Nephron (organoid): ENCODE data around the gene TBC1D24.

ENCODE experiments used
- H3K27ac Mint-ChIP-seq, 3 experiments: 2 replicates each; pipeline ENCODE4 v1.8.0; 2020; ENCODE audit warnings: mixed read lengths in 3 of 3, mild to moderate bottlenecking in 2 of 3, moderate library complexity in 1 of 3
- H3K27me3 Mint-ChIP-seq: 2 replicates; pipeline ENCODE4 v1.8.0; 2021; ENCODE audit warnings: low read depth, mild to moderate bottlenecking, moderate library complexity, mixed read lengths
- H3K36me3 Mint-ChIP-seq: 2 replicates; pipeline ENCODE4 v1.8.0; 2020; ENCODE audit warnings: low read depth, mixed read lengths
- H3K4me1 Mint-ChIP-seq: 2 replicates; pipeline ENCODE4 v1.8.0; 2020; ENCODE audit warnings: mixed read lengths
- H3K4me3 Mint-ChIP-seq, 3 experiments: 2 replicates each; pipeline ENCODE4 v1.8.0; 2020; ENCODE audit warnings: mild to moderate bottlenecking in 3 of 3, mixed read lengths in 3 of 3, moderate library complexity in 2 of 3
- H3K9me3 Mint-ChIP-seq: 2 replicates; pipeline ENCODE4 v1.8.0; 2020; ENCODE audit warnings: mixed read lengths
- CTCF ChIP-seq, 3 experiments: fragments of 200-600 bp; sonication (generic); IDR thresholded peaks; one replicate each; pipeline ENCODE4 v1.5.0; 2021; ENCODE audit warnings: antibody characterized with exemption in 3 of 3; ENCODE audit not compliant: unreplicated experiment in 3 of 3

The TBC1D24 gene

GRCh38 chr16:2516391-2517240 lies 41.7 kb downstream of the TBC1D24 start:
- no peak for TF ChIP-seq CTCF (IDR thresholded peaks at IDR 0.05; ENCODE audit: unreplicated experiment in 3 of 3)
- Mint-ChIP-seq H3K4me1 (peaks cover 49% of the 10 kb centered on the region), H3K9me3 (no peaks in the 10 kb centered on the region), H3K27ac (peak overlapping the region; percentile 69 to 89 (median 84)), H3K4me3 (peak overlapping the region; percentile 90 to 95 (median 94)), H3K27me3 (peaks cover 8% of the 10 kb centered on the region), H3K36me3 (peaks cover 11% of the 10 kb centered on the region)

- Mint-ChIP-seq H3K9me3 (no peaks in the 10 kb centered on the region), H3K27me3 (peaks cover 8% of the 10 kb centered on the region), H3K4me1 (peaks cover 35% of the 10 kb centered on the region), H3K4me3 (peak overlapping the region; percentile 44 to 95 (median 94)), H3K36me3 (peaks cover 11% of the 10 kb centered on the region), H3K27ac (peak overlapping the region in 1 of 3 experiments; percentile 10)
- no peak for TF ChIP-seq CTCF (IDR thresholded peaks at IDR 0.05; ENCODE audit: unreplicated experiment in 3 of 3)
Observed at GRCh38 chr16:2517954-2518605, 43.2 kb downstream of the TBC1D24 start.

- Mint-ChIP-seq H3K36me3 (peaks cover 12% of the 10 kb centered on the region), H3K27me3 (peaks cover 8% of the 10 kb centered on the region), H3K9me3 (no peaks in the 10 kb centered on the region), H3K4me3 (peak overlapping the region; percentile 79 to 85 (median 82)), H3K27ac (peak overlapping the region; percentile 85 to 96 (median 89)), H3K4me1 (peaks cover 34% of the 10 kb centered on the region)
- TF ChIP-seq CTCF (IDR thresholded peaks at IDR 0.05; ENCODE audit: unreplicated experiment in 3 of 3): no peak
Observed at GRCh38 chr16:2518823-2519710, 44.1 kb downstream of the TBC1D24 start.

GRCh38 chr16:2519711-2520080 lies 44.8 kb downstream of the TBC1D24 start:
- H3K4me3 Mint-ChIP-seq: peak overlapping the region; percentile 79 to 85 (median 82)
- peaks cover 18% of the 10 kb centered on the region for H3K36me3 Mint-ChIP-seq
- peaks cover 34% of the 10 kb centered on the region for H3K4me1 Mint-ChIP-seq
- no peaks in the 10 kb centered on the region for H3K9me3 Mint-ChIP-seq
- no peak for TF ChIP-seq CTCF (IDR thresholded peaks at IDR 0.05; ENCODE audit: unreplicated experiment in 3 of 3)
- H3K27ac Mint-ChIP-seq: peak overlapping the region; percentile 85 to 96 (median 89)
- peaks cover 8% of the 10 kb centered on the region for H3K27me3 Mint-ChIP-seq

- Mint-ChIP-seq H3K4me3 (peak within 1 kb of the TSS; percentile 87 to 91 (median 90)), H3K9me3 (no peaks in the 10 kb centered on the region), H3K27me3 (peaks cover 8% of the 10 kb centered on the region), H3K36me3 (peaks cover 21% of the 10 kb centered on the region), H3K27ac (peak within 1 kb of the TSS; percentile 85 to 96 (median 89)), H3K4me1 (peaks cover 32% of the 10 kb centered on the region)
- TF ChIP-seq CTCF (IDR thresholded peaks at IDR 0.05; ENCODE audit: unreplicated experiment in 3 of 3): no peak
Observed at GRCh38 chr16:2520097-2520783, 45.3 kb downstream of the TBC1D24 start, which contains the start of gene AMDHD2. AMDHD2 (plus strand) TSS chr16:2520371; CDS start chr16:2520459, 88 bp downstream.
